HEK293 (cell line): ENCODE measurements around the gene GAMT.

Source experiments
- ZNF138 ChIP-seq: fragments of 450-650 bp; formaldehyde crosslinking; IDR thresholded peaks from 2 replicates; pipeline ENCODE4 v1.5.1; 2016; ENCODE audit warnings: missing biosample characterization, missing genetic modification characterization, borderline replicate concordance
- ZNF175 ChIP-seq: fragments of 450-650 bp; formaldehyde crosslinking; IDR thresholded peaks from 2 replicates; pipeline ENCODE4 v1.5.1; 2016; ENCODE audit warnings: missing biosample characterization, missing genetic modification characterization
- ZNF629 ChIP-seq: fragments of 450-650 bp; formaldehyde crosslinking; IDR thresholded peaks from 2 replicates; pipeline ENCODE4 v1.5.1; 2017; ENCODE audit warnings: missing biosample characterization, missing genetic modification characterization
- TF ChIP-seq, protein P1 (sequence below): fragments of 450-650 bp; formaldehyde crosslinking; IDR thresholded peaks from 2 replicates; pipeline ENCODE4 v1.5.1; 2016; ENCODE audit warnings: missing biosample characterization, missing genetic modification characterization

GRCh38 chr19:1417681-1418495, 16.5 kb upstream of the GAMT start:
- TF ChIP-seq ZNF175 (tag by site-specific recombination) = no peak
- TF ChIP-seq, protein P1, sequence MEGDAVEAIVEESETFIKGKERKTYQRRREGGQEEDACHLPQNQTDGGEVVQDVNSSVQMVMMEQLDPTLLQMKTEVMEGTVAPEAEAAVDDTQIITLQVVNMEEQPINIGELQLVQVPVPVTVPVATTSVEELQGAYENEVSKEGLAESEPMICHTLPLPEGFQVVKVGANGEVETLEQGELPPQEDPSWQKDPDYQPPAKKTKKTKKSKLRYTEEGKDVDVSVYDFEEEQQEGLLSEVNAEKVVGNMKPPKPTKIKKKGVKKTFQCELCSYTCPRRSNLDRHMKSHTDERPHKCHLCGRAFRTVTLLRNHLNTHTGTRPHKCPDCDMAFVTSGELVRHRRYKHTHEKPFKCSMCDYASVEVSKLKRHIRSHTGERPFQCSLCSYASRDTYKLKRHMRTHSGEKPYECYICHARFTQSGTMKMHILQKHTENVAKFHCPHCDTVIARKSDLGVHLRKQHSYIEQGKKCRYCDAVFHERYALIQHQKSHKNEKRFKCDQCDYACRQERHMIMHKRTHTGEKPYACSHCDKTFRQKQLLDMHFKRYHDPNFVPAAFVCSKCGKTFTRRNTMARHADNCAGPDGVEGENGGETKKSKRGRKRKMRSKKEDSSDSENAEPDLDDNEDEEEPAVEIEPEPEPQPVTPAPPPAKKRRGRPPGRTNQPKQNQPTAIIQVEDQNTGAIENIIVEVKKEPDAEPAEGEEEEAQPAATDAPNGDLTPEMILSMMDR (tag by site-specific recombination) = no peak
- no peak for TF ChIP-seq ZNF629 (tag by site-specific recombination)
- TF ChIP-seq ZNF138 (tag by site-specific recombination) = no peak
